Right lobe of liver (tissue), 6 donors: ENCODE measurements around the gene NUMA1. TPM values are rescaled to one million over a fixed set of nuclear protein-coding genes. Genes with fewer than 3 reads are reported as not detected.

Source experiments
- ATAC-seq, 4 donors: fragments of 200-7000 bp; cut with Tn5 transposase; one replicate each; pipeline ENCODE4 v1.9.1; 2020; ENCODE audit warnings: mild to moderate bottlenecking in 4 of 4, moderate library complexity in 4 of 4
- DNase-seq, 3 donors: peaks; one replicate each; pipeline ENCODE4 v3.0.0-alpha.2; 2020
- H3K27ac ChIP-seq, 3 donors: fragments of 200-600 bp; one replicate each; pipeline ENCODE4 v1.8.0; 2022
- H3K27me3 ChIP-seq, 2 donors: fragments of 200-600 bp; one replicate each; pipeline ENCODE4 v1.8.0; 2022
- H3K36me3 ChIP-seq, 4 donors: fragments of 200-600 bp; sonication (generic) in 1 of 4; one replicate each; pipeline versions ENCODE4 v1.5.1 to v1.8.0; 2017 to 2022; ENCODE audit warnings: control low read depth in 1 of 4
- H3K4me1 ChIP-seq, 4 donors: fragments of 200-600 bp; sonication (generic) in 1 of 4; one replicate each; pipeline versions ENCODE4 v1.5.1 to v1.8.0; 2017 to 2022; ENCODE audit warnings: control low read depth in 1 of 4
- H3K4me3 ChIP-seq, 3 donors: fragments of 200-600 bp; one replicate each; pipeline ENCODE4 v1.8.0; 2022
- H3K9me3 ChIP-seq, 4 donors: fragments of 200-600 bp; sonication (generic) in 1 of 4; one replicate each; pipeline versions ENCODE4 v1.5.1 to v1.8.0; 2017 to 2022; ENCODE audit warnings: control low read depth in 1 of 4
- POLR2A ChIP-seq: fragments of 450-650 bp; IDR thresholded peaks from one replicate; pipeline ENCODE4 v1.6.1; 2017; ENCODE audit warnings: antibody characterized with exemption, mild to moderate bottlenecking
- WGBS: methylation state at CpG from one replicate; pipeline ENCODE4 v1.1.6; 2018; ENCODE audit warnings: low coverage, low lambda C conversion rate; ENCODE audit not compliant: insufficient coverage; ENCODE audit errors: missing lambda C conversion rate; 5-methylcytosine and 5-hydroxymethylcytosine counted together
- intact Hi-C, 2 donors: fragments of 100-400 bp; cut with DNase I; formaldehyde crosslinking; loops; one replicate each; pipeline versions ENCODE4 v1.11.2 to v1.14.1; 2022
- total RNA-seq, 6 experiments: library from RNA; depleted of rRNA in 2 of 6; stranded (reverse); fragments of >200 nt in 2 of 6; fragmentation: NEBNext Ultra II Directional in 3 of 6; extraction: Animal tissue kit (Norgen Biotek cat#: 25700) in 3 of 6; gene quantifications; one replicate each; pipeline versions ENCODE4 v1.1.0 to v1.2.4, GENCODE V29; 2016 to 2023
- TF ChIP-seq, protein P1 (sequence below), 4 donors: fragments of 200-600 bp in 3 of 4; fragments of 450-650 bp in 1 of 4; IDR thresholded peaks; one replicate each; pipeline versions ENCODE4 v1.5.1 to v1.8.0; 2016 to 2022; ENCODE audit warnings: antibody characterized with exemption in 4 of 4, mild to moderate bottlenecking in 2 of 4
- donor health status: DM: no; HTN: yes; CAD: no.
- donor health status: DM: no; HTN: no; CAD: no.
- donor health status: DM: no; HTN: no; CAD: no.
- donor health status: DM: no; HTN: yes; CAD: no.
- donor health status: DM: no; HTN: yes; CAD: no.

The NUMA1 gene
- total RNA-seq, 6 experiments from 2014 or later = 47.3 to 62.5 (median 54.5) TPM

DNA sequence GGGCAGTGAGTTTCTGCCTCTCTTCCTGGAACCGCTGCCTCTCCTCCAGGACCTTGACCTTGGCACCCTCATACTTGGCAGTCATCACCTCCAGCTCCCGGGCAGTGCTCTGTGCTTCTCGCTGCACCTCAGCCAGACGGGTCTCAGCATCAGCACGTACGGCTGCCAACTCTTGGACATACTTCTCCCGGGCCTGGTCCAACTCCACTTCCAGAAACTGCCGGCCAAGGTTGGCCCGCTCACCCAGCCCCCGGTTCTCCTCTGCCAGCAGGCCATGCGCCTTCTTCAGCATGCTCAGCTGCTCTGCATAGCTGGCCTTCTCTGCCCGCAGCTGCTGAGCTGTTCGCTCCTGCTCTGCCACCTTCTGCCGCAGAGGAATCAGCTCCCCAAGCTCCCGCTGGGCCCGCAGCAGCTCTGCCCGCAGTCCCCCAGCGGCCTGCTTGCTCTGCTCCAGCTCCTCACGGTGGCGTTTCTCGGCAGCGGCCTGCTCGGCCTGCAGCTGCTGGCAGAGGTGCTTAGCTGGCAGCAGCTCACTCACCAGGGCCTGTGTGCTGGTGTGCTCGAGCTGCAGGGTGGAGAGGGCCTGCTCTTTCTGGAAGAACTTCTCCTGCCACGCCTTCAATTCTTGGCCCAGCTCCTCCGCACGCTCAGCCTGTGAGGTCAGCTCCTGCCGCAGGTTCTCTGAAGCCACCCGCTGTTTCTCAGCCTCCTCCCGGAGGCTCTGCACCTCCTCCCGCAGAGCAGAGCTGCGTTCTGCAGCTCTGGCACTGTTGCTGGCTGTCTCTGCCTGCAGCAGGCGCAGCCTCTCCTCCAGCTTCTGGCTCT, 67.2 kb downstream of the NUMA1 start:
- Histone ChIP-seq H3K27ac (no peak overlapping the region), H3K27me3 (no peaks in the 10 kb centered on the region), H3K9me3 (no peaks in the 10 kb centered on the region), H3K4me3 (no peak overlapping the region), H3K4me1 (peaks cover 0 to 18% (median 6%) of the 10 kb centered on the region in 4 donors), H3K36me3 (peaks cover 4 to 87% (median 63%) of the 10 kb centered on the region in 4 donors)
- whole genome bisulfite sequencing = 80% methylated on average over 1 of the region's 33 CpGs
- TF ChIP-seq POLR2A = no peak
- TF ChIP-seq, protein P1, sequence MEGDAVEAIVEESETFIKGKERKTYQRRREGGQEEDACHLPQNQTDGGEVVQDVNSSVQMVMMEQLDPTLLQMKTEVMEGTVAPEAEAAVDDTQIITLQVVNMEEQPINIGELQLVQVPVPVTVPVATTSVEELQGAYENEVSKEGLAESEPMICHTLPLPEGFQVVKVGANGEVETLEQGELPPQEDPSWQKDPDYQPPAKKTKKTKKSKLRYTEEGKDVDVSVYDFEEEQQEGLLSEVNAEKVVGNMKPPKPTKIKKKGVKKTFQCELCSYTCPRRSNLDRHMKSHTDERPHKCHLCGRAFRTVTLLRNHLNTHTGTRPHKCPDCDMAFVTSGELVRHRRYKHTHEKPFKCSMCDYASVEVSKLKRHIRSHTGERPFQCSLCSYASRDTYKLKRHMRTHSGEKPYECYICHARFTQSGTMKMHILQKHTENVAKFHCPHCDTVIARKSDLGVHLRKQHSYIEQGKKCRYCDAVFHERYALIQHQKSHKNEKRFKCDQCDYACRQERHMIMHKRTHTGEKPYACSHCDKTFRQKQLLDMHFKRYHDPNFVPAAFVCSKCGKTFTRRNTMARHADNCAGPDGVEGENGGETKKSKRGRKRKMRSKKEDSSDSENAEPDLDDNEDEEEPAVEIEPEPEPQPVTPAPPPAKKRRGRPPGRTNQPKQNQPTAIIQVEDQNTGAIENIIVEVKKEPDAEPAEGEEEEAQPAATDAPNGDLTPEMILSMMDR (IDR thresholded peaks at IDR 0.05) = no peak
- intact Hi-C loops = no loop called here
- DNase-seq (peak in 2 of 3 donors; percentile 70 to 71), ATAC-seq (peak; percentile 54 to 76 (median 65))

DNA sequence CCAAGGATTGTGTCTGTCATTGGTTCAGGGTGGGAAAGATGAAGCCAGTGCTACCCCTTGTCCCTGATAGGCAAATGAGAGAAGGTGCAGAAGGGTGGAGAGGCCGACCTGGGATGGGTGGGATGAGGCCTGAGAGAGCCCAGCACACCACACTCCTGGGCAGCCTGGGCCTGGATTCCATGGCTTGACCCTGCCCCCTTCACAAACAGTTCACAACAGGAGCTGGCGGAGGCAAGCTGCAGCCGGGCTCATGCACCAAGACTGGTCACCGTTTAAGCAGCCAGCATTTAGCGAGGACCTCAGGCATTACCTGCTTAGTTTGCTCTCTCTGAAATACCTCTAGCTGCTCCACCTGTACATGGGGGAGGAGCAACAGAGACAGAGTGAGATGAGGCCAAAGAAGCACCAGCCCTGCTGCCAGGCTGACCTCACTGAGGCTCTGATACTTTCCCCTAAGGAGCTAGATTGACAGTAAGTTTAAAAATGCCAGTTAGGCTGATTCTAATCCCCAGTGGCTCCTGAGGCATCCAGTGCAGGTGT, 68.2 kb downstream of the NUMA1 start:
- DNase-seq (no peak), ATAC-seq (peak in 2 of 4 donors; percentile 4 to 10)
- Histone ChIP-seq H3K27me3 (no peaks in the 10 kb centered on the region), H3K27ac (peak overlapping the region in 1 of 3 donors; percentile 15), H3K4me1 (peaks cover 0 to 18% (median 6%) of the 10 kb centered on the region in 4 donors), H3K4me3 (no peak overlapping the region), H3K36me3 (peaks cover 4 to 87% (median 64%) of the 10 kb centered on the region in 4 donors), H3K9me3 (no peaks in the 10 kb centered on the region)
- intact Hi-C loops = no loop called here
- TF ChIP-seq, protein P1 (IDR thresholded peaks at IDR 0.05) = no peak
- no peak for TF ChIP-seq POLR2A
- 20% methylated on average over 1 of the region's 5 CpGs for WGBS

DNA sequence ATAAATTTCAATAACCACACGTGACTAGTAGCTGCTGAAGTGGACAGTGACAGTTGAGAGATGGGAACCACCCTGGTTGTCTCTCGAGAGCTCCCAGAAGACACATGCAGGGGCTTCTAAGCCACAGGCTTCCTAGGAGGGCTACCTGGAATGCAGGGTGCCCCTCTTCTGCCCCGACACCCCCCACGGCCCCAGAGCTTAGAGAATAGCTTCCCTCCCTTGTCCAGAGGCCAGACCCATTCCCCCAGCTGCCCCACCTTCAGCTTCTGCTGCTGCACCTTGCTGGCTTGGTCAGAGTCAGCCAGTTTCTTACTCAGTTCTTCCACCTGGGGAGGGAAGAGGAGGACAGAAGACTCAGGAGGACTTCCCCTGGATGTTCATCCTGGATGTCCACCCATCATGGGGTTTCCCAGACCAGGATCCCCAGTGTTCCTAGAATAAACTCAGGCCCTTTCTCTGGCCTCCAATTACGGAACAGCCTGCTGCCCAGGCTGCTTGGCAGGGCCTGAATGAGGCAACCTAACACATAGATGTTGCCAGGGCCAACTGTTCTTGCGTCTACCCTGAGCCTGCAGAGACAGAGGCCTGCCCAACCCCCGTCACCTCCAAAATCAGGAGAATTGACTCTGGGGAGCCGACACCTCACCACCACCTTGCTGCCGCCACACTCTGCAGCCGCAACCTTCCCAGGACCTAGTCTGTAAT, 69.7 kb downstream of the NUMA1 start:
- DNase-seq (no peak), ATAC-seq (no peak)
- H3K36me3 ChIP-seq = peaks cover 4 to 88% (median 68%) of the 10 kb centered on the region in 4 donors
- intact Hi-C loops = no loop called here
- TF ChIP-seq, protein P1 (IDR thresholded peaks at IDR 0.05) = no peak
- TF ChIP-seq POLR2A = no peak
- peaks cover 0 to 18% (median 6%) of the 10 kb centered on the region in 4 donors for H3K4me1 ChIP-seq
- H3K27me3 ChIP-seq = no peaks in the 10 kb centered on the region
- no peak overlapping the region for H3K27ac ChIP-seq
- WGBS = 92% methylated on average over 2 of the region's 10 CpGs
- no peak overlapping the region for H3K4me3 ChIP-seq
- no peaks in the 10 kb centered on the region for H3K9me3 ChIP-seq

DNA sequence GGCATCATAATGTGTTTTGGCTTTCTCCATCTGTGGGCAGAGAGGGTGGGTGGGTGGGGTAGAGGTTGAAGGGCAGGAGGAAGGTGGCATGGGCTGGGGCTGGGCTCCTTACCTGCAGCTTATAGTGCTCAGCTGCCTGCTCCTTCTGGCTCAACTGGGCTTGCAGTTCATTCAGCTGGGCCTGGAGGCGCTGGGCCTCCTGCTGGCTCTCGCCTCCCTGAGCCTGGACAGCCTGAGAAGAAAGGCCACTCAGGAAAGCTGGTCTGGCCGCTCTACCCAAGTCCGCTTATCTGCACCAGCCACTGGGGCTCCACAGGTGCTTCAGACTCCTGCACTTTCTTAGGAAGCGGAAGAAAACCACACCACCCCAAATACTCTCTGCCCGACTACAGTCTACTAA, 71.2 kb downstream of the NUMA1 start:
- peaks cover 0 to 18% (median 6%) of the 10 kb centered on the region in 4 donors for H3K4me1 ChIP-seq
- DNase-seq (no peak), ATAC-seq (no peak)
- intact Hi-C loops = no loop called here
- no peaks in the 10 kb centered on the region for H3K9me3 ChIP-seq
- TF ChIP-seq POLR2A = no peak
- TF ChIP-seq, protein P1 (IDR thresholded peaks at IDR 0.05) = no peak
- no peaks in the 10 kb centered on the region for H3K27me3 ChIP-seq
- H3K4me3 ChIP-seq = no peak overlapping the region
- WGBS = 86% methylated on average over 4 of the region's 6 CpGs
- H3K36me3 ChIP-seq = peaks cover 12 to 89% (median 66%) of the 10 kb centered on the region in 4 donors
- H3K27ac ChIP-seq = no peak overlapping the region
